ENCODE measurements around the gene SUDS3.

Gene SUDS3

DNA sequence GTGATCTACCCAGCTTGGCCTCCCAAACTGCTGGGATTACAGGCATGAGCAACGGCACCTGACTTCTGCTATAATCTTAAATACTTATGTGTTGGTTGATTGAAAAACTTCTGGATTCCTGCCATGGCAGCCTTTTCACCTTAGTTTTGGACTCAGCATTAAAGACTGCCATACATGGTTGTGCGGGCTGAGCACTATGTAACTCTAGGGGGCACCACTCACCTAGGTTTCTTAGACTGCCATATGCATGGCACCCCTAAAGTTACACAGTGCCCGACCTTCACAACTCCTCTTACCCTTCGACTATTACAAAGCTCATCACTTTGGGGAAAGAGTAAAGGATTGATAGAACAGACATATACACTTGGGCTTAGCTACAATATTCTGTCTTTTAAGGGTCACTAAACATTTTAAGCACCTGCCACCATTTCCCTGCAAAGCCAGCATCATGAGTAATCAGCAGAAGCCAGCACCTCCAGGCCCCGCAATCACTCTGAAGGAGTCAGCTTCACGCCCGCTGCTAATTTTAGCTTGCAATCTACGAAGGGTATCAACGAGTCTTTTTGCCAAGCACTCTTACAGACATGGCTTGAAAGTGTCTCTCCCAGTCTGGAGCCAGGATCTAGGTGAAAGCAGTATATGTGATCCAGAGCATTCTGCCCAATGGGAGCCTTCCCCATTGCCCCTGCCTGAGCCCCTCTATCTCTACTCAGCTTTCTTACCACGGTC lies 59.8 kb downstream of the SUDS3 start:
- no peaks in the 10 kb centered on the region for H3K9me3 Mint-ChIP-seq
- H3K36me3 Mint-ChIP-seq (ENCODE audit: low read depth), result no peaks in the 10 kb centered on the region
- peaks cover 13% of the 10 kb centered on the region for H3K27me3 Mint-ChIP-seq (ENCODE audit: low read depth)
- no peak overlapping the region for H3K27ac Mint-ChIP-seq
- H3K4me3 Mint-ChIP-seq, result no peak overlapping the region
- no peaks in the 10 kb centered on the region for H3K4me1 Mint-ChIP-seq
- TF ChIP-seq, protein P1, sequence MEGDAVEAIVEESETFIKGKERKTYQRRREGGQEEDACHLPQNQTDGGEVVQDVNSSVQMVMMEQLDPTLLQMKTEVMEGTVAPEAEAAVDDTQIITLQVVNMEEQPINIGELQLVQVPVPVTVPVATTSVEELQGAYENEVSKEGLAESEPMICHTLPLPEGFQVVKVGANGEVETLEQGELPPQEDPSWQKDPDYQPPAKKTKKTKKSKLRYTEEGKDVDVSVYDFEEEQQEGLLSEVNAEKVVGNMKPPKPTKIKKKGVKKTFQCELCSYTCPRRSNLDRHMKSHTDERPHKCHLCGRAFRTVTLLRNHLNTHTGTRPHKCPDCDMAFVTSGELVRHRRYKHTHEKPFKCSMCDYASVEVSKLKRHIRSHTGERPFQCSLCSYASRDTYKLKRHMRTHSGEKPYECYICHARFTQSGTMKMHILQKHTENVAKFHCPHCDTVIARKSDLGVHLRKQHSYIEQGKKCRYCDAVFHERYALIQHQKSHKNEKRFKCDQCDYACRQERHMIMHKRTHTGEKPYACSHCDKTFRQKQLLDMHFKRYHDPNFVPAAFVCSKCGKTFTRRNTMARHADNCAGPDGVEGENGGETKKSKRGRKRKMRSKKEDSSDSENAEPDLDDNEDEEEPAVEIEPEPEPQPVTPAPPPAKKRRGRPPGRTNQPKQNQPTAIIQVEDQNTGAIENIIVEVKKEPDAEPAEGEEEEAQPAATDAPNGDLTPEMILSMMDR (IDR thresholded peaks at IDR 0.05; ENCODE audit: unreplicated experiment in 3 of 3), result no peak

DNA sequence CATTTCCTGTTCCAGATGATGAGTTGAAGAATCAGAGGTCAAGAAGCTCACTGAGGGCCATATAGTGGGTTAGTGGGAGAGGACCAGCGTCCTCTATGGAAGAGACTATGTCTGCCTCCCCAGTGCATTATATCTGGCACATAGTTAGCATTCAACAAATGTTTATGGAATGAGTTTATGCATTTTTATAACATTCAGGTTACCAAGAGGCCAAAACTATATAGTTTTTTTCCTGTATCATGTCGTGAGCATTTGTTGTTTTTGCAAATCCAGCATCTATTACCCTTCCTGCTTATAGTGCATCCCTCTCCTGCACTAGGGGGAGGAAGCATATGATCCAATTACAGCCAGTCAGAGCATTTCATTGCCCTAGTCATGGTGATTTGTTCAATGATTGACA lies 60.6 kb downstream of the SUDS3 start:
- Mint-ChIP-seq H3K27me3 (ENCODE audit: low read depth) (peaks cover 21% of the 10 kb centered on the region), H3K4me1 (no peaks in the 10 kb centered on the region), H3K27ac (no peak overlapping the region), H3K36me3 (ENCODE audit: low read depth) (no peaks in the 10 kb centered on the region), H3K4me3 (no peak overlapping the region), H3K9me3 (no peaks in the 10 kb centered on the region)
- TF ChIP-seq, protein P1 (IDR thresholded peaks at IDR 0.05; ENCODE audit: unreplicated experiment in 3 of 3), result no peak

DNA sequence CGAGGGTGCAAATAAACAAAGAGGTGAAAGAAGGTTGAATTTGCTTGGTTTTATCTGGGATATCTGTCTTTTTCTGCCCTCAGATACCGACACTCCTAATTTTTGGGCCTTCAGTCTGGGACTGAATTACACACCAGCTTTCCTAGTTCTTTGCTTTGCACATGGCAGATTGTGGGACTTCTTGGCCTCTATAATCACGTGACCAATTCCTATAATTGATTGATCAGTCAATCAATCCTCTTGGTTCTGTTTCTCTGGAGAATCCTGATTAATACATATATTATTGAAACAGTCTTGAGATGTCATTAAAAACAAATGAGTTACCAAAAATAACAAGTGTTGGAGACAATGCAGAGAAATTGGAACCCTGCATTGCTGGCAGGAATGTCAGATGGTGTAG lies 62.7 kb downstream of the SUDS3 start:
- H3K4me3 Mint-ChIP-seq, result no peak overlapping the region
- no peaks in the 10 kb centered on the region for H3K9me3 Mint-ChIP-seq
- H3K27me3 Mint-ChIP-seq (ENCODE audit: low read depth), result peaks cover 23% of the 10 kb centered on the region
- no peak overlapping the region for H3K27ac Mint-ChIP-seq
- TF ChIP-seq, protein P1 (IDR thresholded peaks at IDR 0.05; ENCODE audit: unreplicated experiment in 3 of 3), result no peak
- H3K36me3 Mint-ChIP-seq (ENCODE audit: low read depth), result no peaks in the 10 kb centered on the region
- no peaks in the 10 kb centered on the region for H3K4me1 Mint-ChIP-seq

DNA sequence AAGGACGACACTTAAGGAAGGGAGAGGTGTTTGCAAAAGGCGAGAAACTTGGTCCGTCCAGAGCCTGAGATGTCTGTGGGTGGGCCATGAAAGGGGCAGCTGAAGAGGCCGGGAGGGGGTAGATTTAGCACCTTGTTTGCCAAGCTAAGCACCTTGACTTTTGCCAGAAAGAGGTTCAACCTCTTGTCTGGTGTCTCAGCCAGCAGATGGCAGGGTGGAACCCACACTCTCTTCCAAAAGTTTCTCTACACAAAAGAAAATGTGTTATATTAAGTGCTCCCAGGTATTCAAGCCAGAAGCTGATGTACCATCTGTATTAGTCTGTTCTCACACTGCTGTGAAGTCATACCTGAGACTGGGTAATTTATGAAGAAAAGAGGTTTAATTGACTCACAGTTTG lies 69.9 kb downstream of the SUDS3 start:
- no peak overlapping the region for H3K4me3 Mint-ChIP-seq
- H3K27me3 Mint-ChIP-seq (ENCODE audit: low read depth), result peaks cover 15% of the 10 kb centered on the region
- H3K4me1 Mint-ChIP-seq, result no peaks in the 10 kb centered on the region
- H3K9me3 Mint-ChIP-seq, result no peaks in the 10 kb centered on the region
- no peaks in the 10 kb centered on the region for H3K36me3 Mint-ChIP-seq (ENCODE audit: low read depth)
- H3K27ac Mint-ChIP-seq, result no peak overlapping the region
- TF ChIP-seq, protein P1 (IDR thresholded peaks at IDR 0.05; ENCODE audit: unreplicated experiment in 3 of 3), result no peak

DNA sequence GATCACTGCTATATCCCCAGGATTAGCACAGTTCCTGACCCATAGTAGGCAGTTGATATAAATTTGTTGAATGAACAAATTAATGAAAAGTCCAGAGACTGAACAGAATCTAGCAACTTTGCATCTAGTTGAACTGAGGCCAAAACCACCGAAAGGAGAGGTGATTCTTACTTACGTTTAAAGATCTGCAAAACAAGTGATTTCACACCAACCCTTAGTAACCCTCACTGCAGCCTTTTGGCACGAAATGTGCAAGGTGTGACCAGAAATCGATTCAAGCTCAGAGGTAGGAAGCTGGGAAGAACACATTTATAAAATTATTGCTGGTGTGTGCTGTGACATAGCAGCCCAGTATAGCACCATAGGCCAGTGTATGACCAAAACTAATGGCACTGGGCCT lies 70.8 kb downstream of the SUDS3 start:
- Mint-ChIP-seq H3K9me3 (no peaks in the 10 kb centered on the region), H3K27me3 (ENCODE audit: low read depth) (peaks cover 6% of the 10 kb centered on the region), H3K27ac (no peak overlapping the region), H3K36me3 (ENCODE audit: low read depth) (no peaks in the 10 kb centered on the region), H3K4me1 (no peaks in the 10 kb centered on the region), H3K4me3 (no peak overlapping the region)
- TF ChIP-seq, protein P1 (IDR thresholded peaks at IDR 0.05; ENCODE audit: unreplicated experiment in 3 of 3), result no peak

DNA sequence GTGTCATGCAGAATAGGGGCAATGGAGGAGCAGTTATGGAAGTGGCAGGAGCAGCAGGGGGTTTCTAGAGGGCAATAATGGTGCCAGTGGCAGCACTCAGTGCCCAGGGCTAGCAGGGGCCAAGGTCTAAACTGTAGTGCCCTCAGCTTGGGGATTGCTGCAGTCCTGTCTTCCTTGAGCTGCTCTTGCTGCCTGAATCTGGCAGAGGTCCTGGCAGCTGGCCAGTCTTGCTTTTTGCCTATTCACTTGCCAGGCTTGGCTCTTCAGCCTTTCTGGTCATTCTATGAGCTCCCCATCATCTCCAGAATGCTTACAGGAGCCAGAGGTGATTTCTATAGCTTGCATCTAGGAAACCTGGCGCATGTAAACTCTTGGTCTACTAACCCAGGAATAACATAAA lies 72.0 kb downstream of the SUDS3 start:
- H3K4me3 Mint-ChIP-seq, result no peak overlapping the region
- H3K27ac Mint-ChIP-seq, result no peak overlapping the region
- TF ChIP-seq, protein P1 (IDR thresholded peaks at IDR 0.05; ENCODE audit: unreplicated experiment in 3 of 3), result no peak
- H3K4me1 Mint-ChIP-seq, result no peaks in the 10 kb centered on the region
- no peaks in the 10 kb centered on the region for H3K9me3 Mint-ChIP-seq
- peaks cover 6% of the 10 kb centered on the region for H3K27me3 Mint-ChIP-seq (ENCODE audit: low read depth)
- no peaks in the 10 kb centered on the region for H3K36me3 Mint-ChIP-seq (ENCODE audit: low read depth)

All from nephron (organoid).